DMS 273 (cell line): Measurements from ENCODE around the gene SMIM1.

Source experiments
- DNase-seq: peaks from one replicate; lab custom pipeline; 2025; ENCODE audit not compliant: unreplicated experiment; lab: John Stamatoyannopoulos, UW

The SMIM1 gene

GRCh38 chr1:3775490-3776230 lies 3.1 kb downstream of the SMIM1 start:
- peak; percentile 91 for DNase-seq

DNA sequence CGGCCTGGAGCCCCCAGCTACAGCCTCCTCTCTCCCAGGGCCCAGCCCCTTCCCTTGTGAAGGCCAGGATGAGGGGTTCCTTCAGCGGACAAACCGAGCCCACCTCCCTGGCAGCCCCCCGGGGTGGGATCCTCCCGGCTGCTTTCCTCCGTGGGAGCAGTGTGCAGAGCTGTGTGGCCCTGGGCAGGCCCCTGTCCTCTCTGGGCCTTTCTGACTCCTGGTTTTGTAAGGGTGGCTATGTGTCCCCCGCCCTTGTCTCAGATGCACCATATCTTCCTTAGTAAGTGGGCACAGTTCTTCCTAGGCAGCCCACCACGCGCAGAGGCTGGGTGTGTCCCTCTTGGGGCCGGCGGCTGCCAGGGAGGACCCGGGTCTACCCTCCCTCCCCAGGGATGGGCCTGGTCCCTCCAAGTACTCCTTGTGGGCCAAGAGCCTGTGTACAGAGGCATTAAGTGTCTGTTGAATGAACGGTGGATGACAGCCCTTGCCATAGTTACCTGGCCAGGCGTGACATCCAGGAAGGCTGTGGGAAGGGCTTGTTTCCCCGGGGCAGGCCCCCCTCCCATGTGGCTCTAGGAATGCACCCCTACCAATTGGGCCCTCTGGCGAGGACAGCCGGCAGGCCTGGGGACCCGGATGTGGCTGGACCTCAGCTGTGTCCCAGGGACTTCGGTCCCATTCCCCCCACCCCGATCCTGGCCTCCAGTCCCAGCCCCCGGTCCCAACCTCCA lies 3.8 kb downstream of the SMIM1 start:
- DNase-seq = no peak

DNA sequence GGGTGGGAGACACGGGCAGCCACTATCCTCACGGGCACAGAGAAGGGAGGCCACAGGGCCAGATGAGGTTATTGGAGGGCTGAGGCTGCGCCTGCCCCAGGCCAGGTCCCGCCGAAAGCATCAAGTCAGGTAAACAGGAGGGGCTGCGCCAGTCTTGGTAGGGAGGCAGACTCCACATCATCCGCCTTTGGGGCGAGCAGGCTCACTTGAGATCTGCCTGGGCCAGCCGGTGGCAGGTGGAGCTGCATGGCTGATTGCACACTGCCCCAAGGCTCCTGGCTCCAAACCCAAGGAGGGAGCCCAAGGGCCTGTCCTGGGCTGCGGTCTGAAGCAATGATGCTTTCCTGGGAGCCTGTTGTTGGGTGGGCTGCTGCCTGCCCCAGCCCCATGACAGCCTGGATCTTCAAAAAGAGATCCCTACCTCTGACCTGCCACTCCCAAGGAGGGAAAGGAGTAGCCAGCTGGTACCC lies 4.6 kb downstream of the SMIM1 start:
- peak; percentile 82 for DNase-seq

DNA sequence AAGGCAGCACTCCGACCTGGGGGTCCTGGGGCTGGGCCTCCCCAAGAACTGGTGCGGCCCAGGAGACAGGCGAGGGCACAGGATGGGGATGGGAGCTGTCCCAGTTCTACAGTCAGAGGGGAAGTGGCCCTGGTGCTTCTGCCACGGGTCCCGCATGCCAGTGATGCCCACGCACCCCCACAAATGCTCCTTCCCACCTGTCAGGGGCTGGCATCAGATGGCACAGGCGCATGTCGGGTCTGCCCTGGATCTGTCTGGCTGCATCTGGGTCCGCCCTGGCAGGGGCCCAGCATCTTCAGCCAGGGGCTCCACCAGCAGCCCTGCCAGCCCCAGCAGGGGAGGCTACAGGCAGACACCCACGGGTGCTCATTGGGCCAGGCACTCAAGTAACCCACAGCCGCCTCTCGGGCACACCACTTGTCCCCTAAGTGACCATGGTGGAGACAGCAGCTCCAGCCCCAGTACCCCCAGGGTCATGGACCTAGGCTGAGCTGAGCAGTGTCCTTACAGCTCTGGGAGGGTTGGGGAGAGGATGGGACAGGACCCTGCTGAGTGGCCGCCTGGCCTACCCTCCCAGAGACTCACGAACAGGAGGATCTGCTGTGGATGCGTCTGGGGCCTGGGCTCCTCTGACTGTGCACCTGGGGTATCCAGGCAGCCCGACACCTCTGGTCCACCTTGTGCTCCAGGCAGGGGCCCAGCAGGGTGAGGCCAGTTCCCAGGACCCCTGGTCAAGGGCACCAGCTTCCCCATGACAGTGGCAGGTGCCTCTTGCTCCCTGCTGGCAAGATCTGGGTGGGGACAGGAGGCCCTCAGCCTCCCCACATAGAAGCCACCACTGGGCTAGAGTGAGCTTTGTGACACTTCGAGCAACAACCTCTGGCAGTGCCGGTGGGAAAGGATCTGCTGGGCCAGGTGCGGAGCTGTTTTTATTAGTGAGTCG lies 5.4 kb downstream of the SMIM1 start:
- peak; percentile 51 for DNase-seq

GRCh38 chr1:3778590-3779264 lies 6.2 kb downstream of the SMIM1 start:
- peak; percentile 88 for DNase-seq

DNA sequence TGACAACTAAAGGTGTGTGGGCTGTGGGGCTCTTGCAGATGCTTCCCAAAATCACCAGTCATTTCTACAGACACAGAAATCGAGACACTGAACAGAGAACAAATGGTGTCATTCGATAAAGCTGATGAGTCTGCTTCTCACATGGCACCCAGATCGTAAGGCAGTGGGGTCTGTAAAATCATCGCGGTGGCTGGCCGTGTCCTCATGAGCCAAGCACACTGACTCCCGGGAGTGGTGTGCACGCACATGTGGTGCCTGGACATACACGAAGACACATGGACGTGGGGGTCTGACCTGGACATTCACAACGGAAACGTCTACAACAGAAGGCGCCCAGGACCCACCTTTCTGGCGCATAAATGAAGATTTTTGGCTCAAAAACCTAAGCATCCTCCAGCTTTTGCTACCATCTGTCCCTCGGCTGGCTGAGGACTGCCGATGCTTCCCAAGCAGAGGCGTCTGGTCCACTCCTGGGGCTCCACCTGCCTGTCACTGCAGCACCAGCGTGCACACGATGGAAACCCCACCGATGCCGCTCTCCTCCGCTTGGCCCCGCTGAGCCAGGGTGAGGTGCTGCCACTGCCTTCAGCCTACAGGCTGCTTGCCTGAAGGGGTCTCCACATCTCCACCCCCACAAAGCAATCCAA lies 6.8 kb downstream of the SMIM1 start:
- DNase-seq = peak; percentile 76

DNA sequence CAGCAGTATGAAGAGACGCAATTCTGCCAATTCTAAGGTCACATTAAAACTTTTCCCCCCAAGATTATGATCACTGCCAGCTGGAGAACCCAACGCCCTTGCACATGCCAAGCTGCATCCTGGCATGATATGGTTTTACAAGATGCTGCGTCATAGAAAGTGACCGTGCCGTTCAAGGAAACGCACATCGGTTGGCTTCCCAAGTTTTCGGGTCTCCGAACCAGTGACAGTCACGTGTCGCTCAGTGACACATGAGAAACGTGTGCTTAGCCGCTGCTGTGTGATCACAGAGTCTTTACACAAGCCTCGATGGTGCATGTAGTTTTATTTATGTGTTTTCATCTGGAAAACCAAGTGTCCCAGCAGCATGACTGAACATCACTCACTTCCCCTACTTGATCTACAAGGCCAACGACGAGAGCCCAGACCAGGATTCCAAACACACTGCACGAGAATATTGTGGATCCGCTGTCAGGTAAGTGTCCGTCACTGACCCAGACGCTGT lies 7.4 kb downstream of the SMIM1 start:
- no peak for DNase-seq

DNA sequence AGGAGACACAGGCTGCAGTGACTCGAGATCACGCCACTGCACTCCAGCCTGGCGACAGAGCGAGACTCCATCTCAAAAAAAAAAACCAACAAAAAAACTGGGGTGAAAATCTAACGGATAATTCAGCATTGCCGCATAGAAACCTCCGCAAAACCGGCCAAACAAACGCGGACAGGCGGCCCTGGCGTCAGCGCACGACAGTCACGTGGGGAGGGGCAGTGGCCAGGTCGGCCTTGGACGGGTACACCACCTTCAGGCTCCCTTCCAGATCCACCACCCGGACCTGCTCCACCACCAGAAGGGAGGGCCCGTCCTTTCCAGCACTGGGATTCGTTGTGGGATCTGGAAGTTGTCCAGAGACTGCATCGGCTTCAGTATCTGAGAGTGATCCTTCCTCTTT lies 8.4 kb downstream of the SMIM1 start:
- no peak for DNase-seq

DNA sequence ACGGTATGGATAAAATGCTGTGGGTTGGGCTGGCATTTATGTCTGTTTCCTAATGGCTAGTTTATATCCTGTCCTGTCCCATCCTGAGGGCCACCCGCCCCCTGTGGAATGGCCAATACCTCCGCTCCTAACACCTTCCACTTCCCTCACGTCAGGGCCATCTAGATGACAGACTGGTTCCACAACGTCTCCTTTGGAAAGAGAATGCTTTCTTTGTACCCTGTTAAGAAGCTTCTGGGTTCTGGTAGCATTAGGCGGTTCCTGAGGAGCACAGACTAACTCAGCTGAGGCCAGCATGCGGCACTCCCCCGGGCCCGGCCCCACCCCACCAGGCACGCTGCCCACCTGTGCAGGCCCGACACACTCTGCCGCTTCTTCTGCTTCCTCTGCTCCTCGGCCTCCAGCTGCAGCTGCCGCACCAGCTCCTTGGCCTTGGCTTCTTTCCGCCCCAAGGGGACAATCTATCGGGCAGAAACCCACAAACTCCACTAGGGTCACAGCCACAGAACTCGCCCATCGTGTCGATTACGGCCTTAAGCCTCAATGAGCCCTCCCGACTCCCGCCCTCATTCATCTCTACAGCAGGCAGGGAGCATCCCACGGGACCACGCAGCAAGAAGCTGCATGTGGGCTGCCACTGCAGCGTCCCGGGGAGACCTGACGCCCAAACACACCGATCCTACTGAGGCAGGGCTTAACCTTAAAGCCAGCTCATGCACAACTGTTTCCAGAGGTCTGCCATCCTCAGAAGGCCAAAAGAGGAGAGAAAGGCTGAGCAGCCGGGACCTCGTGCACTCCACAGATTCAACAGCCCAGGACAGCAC lies 11.3 kb downstream of the SMIM1 start:
- no peak for DNase-seq

DNA sequence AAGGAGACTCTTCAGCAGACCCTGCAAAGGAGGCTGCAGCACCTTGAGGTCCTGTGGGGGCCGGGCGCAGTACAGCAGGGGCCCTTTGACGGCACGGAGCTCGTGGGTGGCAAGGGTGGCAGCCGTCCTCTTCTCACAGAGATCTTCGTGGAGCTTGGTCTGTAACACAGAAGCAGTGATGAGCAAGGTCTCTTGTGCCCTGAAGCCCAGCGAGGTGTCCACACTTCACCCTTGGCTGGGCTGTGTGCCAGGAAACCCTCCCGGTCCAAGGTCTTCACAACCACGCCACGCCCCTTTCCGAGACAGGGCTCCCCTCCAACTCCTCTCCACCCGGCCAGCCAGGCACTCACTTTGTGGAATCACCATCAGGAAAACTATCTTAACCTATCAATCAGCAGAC lies 12.5 kb downstream of the SMIM1 start:
- no peak for DNase-seq

DNA sequence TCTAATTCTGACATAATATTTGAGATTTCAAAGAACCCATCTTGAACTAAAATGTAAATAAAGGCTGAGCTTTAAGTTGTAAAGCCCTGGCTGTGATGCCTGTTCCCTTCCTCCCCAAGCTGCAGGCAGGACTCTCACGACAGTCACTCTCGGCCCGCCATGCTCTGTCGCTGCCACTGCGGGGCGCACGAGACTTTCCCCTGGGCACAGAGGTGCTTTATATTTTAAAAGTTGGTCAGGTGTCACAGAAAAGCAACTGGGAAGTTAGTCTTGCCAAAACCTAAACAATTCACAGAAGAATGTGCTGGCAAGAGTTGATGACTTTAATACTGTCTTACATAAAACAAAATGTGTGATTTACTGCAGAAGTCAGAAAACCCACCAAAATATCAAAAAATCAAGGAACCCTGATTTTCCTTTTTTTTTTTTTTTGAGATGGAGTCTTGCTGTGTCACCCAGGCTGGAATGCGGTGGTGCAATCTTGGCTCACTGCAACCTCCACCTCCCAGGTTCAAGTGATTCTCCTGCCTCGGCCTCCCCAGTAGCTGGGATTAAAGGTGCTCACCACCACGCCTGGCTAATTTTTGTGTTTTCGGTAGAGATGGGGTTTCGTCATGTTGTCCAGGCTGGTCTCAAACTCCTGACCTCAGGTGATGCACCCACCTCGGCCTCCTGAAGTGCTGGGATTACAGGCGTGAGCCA lies 13.1 kb downstream of the SMIM1 start:
- DNase-seq = peak; percentile 47

GRCh38 chr1:3786468-3787348 lies 14.2 kb downstream of the SMIM1 start:
- DNase-seq = no peak

DNA sequence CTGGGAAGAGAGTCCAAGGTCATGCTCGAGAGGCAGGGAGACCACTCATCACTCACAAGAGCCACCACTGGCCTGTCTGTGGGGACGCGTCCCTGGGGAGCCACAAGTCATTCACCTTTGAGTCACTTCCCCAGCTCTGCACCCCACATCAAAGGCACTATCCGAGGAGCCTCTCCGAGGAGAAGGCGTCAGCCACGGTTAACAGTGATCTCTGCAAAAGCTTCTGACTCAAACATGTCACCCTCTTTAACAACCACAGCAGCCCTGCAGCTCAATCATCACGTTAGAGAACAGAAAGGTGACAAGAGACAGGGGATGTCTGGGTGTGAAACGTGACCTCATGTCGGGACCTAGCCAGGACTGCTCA lies 14.8 kb downstream of the SMIM1 start:
- no peak for DNase-seq

- DNase-seq = no peak
Measured at GRCh38 chr1:3787745-3788605, 15.4 kb downstream of the SMIM1 start.

DNA sequence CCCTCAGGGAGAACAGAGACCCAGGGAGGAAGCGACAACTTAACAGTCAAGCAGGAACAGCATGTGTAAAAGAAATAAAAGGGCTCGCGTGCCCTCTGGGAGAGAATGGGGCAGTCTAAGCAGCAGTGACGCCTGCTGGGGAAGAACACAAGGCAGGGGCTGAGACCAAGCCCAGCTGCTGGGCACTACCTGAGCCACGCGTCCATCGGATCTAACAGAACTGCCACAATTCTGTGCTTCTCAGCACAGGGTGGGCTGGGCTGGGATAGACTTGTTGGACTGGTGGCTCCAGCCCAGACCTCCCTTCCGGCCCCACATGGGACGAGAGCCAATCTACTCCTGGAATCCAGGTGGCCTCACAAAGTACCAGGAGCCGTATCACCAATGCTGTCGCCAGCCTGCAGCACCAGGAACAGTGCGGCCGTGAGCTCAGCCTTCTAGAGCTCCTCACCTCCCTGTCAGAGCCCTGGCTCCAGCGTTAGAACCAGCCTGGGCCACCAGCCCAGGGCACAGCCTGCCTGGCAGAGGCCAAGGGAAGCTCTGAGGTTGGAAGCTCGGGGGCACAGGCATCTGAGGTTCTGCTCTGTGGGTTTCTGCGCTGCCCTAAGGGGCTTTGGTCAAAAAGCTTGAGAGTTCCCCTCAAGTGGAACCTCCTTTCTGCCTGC lies 16.3 kb downstream of the SMIM1 start:
- no peak for DNase-seq
